ENCODE data around the gene IKZF2. TPM values are rescaled to one million over a fixed set of nuclear protein-coding genes. Genes with fewer than 3 reads are reported as not detected.

IKZF2 gene
- total RNA-seq, 1 donor from 2014 or later = 1.7 TPM

DNA sequence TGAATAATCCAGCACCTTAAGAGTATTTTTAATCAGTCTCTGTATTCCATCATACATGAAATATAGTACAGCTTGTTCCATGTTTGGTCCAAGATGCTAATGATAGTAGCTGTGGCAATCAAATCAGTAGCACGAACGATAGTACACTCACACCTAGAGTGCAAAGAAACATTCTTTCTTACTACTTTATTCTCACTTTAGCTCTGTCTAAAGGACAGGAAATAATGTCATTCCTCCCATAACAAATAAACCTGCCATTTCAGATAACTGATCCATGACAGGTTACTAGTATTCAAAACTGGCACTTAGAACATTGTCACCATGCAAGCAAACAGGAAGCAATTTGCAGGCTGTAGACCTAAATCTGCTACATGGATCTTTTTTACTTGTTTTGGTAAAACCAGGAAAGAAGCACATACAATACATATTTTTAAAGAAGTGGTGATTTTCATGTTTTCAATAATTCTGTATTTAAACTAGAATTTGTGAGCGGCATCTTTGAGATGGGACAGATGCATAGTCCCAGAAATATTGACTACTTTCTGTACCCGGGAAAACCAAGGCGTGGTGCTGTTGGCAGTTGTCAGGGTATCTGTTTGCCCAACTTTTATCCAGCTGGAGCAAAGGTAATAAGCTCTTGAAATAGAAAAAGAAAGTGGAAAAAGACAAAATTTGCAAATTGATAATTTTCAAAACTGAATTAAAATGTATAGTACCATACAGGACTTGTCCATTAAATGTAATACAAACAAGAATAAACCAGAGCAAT, 49.5 kb downstream of the IKZF2 start:
- Mint-ChIP-seq H3K27ac (no peak overlapping the region), H3K4me3 (no peak overlapping the region), H3K36me3 (ENCODE audit: low read depth) (no peaks in the 10 kb centered on the region), H3K9me3 (no peaks in the 10 kb centered on the region), H3K4me1 (no peaks in the 10 kb centered on the region), H3K27me3 (peaks cover 2% of the 10 kb centered on the region)
- intact Hi-C loops (cut with micrococcal nuclease) = no loop called here
- no peak for DNase-seq

DNA sequence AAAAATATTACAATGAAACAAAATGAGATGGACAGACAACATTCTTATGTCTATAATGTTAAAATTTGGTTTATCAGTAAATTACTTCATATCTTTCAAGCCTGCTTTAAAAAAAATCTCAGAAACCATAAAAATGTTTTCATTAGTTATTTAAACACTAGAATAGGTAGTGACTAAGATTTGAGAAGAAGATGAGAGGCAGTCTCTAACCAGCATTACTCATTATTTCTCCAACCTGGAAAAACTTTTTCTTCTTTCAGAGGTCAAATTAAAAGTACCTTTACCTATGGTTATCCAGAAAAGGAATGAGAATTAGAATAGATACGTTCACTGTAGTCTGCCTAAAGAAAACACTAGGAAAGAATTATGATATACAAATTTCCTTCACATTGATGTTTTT, 50.3 kb downstream of the IKZF2 start:
- Mint-ChIP-seq H3K4me1 (no peaks in the 10 kb centered on the region), H3K27ac (no peak overlapping the region), H3K9me3 (no peaks in the 10 kb centered on the region), H3K36me3 (ENCODE audit: low read depth) (no peaks in the 10 kb centered on the region), H3K4me3 (no peak overlapping the region), H3K27me3 (peaks cover 2% of the 10 kb centered on the region)
- no peak for DNase-seq
- intact Hi-C loops (cut with micrococcal nuclease) = no loop called here

DNA sequence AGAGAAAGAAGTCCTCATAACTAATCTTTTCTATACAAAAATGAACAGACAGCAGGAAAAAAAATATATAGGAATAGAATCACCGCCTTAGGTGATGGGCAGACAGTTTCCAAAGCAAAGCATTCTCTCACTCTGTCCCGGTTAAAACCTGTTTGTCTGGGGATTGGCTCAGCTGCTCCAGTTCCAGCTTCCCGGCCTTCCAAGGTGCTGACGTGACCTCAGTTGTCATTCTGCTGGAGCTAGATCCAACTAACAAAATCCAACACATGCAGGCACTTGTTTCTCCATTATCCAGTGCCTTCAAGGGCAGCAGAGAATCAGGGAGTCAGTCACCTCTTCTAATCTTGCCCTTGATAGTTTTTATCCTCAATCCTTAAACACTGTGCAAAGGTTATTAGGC, 52.8 kb downstream of the IKZF2 start:
- Mint-ChIP-seq H3K27me3 (no peaks in the 10 kb centered on the region), H3K36me3 (ENCODE audit: low read depth) (no peaks in the 10 kb centered on the region), H3K9me3 (no peaks in the 10 kb centered on the region), H3K4me1 (no peaks in the 10 kb centered on the region), H3K4me3 (no peak overlapping the region), H3K27ac (no peak overlapping the region)
- DNase-seq = no peak
- intact Hi-C loops (cut with micrococcal nuclease) = no loop called here

DNA sequence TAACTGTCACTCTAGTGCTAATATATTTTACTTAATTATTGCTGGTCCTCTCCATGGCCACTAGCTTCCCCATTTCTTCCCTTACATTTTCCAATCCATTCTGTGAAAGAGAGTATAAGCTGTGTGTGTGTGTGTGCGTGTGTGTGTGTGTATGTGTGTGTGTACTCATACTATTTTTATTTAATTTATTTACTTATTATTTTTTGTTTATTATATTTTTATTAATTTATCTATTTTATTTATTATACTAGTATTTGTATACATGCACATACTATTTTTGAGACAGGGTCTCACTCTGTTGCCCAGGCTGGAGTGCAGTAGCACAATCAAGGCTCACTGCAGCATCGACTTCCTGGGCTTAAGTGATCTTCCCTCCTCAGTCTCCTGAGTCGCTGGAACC, 59.6 kb downstream of the IKZF2 start:
- intact Hi-C loops (cut with micrococcal nuclease) = no loop called here
- Mint-ChIP-seq H3K4me1 (no peaks in the 10 kb centered on the region), H3K9me3 (no peaks in the 10 kb centered on the region), H3K27me3 (no peaks in the 10 kb centered on the region), H3K4me3 (no peak overlapping the region), H3K27ac (no peak overlapping the region), H3K36me3 (ENCODE audit: low read depth) (no peaks in the 10 kb centered on the region)
- DNase-seq = no peak

DNA sequence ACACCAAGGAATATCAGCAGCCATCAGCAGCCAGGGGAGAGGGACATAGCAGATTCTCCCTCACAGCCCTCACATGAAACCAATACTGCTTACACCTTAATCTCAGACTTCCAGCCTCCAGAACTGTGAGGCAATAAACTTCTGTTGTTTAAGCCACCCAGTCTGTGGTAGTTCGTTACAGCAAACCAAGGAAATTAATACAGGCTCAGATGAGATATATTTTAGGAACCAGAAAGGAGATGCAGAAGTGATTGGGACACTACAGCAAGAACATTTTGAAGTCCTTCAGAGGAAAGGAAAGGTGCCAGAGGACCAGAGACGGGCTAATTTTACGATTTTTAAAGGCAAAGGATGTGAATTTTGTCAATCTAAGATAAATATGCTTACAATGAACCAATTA, 60.6 kb downstream of the IKZF2 start:
- Mint-ChIP-seq H3K27ac (no peak overlapping the region), H3K4me3 (no peak overlapping the region), H3K4me1 (no peaks in the 10 kb centered on the region), H3K27me3 (no peaks in the 10 kb centered on the region), H3K36me3 (ENCODE audit: low read depth) (no peaks in the 10 kb centered on the region), H3K9me3 (no peaks in the 10 kb centered on the region)
- intact Hi-C loops (cut with micrococcal nuclease) = no loop called here
- no peak for DNase-seq

DNA sequence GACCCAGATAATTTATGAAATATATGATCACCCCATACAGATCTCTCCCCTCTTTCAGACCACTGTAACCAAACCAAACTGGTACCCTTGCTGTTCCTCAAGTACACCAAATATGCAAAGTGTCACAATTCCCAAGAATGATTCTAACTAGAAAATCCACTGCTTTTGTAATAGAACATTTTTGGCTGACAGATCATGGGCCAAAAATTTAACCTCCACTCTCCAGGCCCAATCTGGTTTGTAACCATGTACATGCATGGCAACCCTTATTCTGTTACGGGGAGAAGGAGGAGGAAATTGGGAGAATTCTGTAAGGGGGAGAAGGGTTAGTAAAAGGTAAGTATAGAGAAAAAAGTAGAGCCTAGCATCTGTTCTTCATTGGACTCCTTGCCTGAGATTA, 62.0 kb downstream of the IKZF2 start:
- intact Hi-C loops (cut with micrococcal nuclease) = no loop called here
- no peaks in the 10 kb centered on the region for H3K36me3 Mint-ChIP-seq (ENCODE audit: low read depth)
- no peak overlapping the region for H3K27ac Mint-ChIP-seq
- no peak for DNase-seq
- no peaks in the 10 kb centered on the region for H3K27me3 Mint-ChIP-seq
- no peak overlapping the region for H3K4me3 Mint-ChIP-seq
- H3K9me3 Mint-ChIP-seq = no peaks in the 10 kb centered on the region
- no peaks in the 10 kb centered on the region for H3K4me1 Mint-ChIP-seq

DNA sequence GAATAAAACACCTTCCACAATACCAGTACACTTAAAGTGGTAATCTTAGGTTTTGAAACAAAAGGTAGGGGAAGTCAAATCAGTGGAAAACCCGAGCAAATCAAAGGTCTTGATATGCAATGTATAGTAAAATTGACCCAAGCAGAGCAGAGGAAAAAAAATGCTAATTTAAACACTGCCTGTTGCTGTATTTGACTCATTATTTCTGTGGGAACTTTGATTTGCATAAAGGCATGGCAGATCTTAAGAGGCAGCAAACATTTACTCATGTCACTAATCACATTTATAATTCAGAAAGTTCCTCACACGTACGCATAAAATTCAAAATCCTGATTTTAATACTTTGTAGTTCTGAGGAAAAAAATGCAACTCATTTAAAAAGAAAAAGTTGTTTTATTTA, 64.4 kb downstream of the IKZF2 start:
- DNase-seq = no peak
- Mint-ChIP-seq H3K4me3 (no peak overlapping the region), H3K27me3 (no peaks in the 10 kb centered on the region), H3K4me1 (no peaks in the 10 kb centered on the region), H3K27ac (no peak overlapping the region), H3K9me3 (no peaks in the 10 kb centered on the region), H3K36me3 (ENCODE audit: low read depth) (no peaks in the 10 kb centered on the region)
- intact Hi-C loops (cut with micrococcal nuclease) = no loop called here

DNA sequence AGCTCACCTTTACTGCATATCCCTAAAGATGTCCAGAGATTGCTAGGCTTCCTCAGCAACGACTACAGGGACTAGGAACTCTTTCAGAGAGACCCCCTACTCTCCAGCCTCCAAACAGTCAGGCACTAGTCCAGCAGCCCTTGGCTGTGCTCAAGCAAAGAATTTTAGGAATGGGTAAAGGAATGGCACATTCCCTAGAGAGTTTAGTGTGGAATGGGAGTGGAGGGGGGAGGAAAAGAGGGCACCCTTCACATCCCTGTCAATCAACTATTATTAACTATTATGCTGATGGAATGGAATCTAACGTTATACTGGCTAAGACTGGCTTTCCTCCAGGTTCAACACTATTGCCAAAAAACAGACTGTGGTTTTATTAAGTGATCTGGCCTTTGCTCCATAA, 64.8 kb downstream of the IKZF2 start:
- no peak for DNase-seq
- Mint-ChIP-seq H3K27me3 (no peaks in the 10 kb centered on the region), H3K4me1 (no peaks in the 10 kb centered on the region), H3K36me3 (ENCODE audit: low read depth) (no peaks in the 10 kb centered on the region), H3K4me3 (no peak overlapping the region), H3K9me3 (no peaks in the 10 kb centered on the region), H3K27ac (no peak overlapping the region)
- intact Hi-C loops (cut with micrococcal nuclease) = no loop called here

DNA sequence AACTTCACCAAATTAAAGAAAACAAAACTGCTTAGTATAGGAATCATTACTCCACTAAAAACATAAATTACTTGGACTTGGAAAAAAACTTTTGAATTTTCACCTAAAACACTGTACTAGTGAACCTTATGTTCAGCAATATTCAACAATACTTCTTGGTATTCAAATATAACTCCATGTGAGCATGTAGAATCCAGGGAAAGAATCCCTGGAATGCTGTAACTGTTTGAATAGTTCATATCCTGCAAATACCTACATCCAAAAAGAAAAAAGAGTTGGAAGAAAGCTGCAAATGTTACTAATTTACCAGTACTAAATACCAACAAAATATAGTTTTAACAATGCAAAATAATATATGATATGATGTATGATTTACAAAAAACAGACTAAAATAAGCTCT, 65.4 kb downstream of the IKZF2 start:
- no peaks in the 10 kb centered on the region for H3K27me3 Mint-ChIP-seq
- H3K4me1 Mint-ChIP-seq = no peaks in the 10 kb centered on the region
- no peak overlapping the region for H3K4me3 Mint-ChIP-seq
- H3K36me3 Mint-ChIP-seq (ENCODE audit: low read depth) = no peaks in the 10 kb centered on the region
- DNase-seq = no peak
- no peak overlapping the region for H3K27ac Mint-ChIP-seq
- H3K9me3 Mint-ChIP-seq = no peaks in the 10 kb centered on the region
- intact Hi-C loops (cut with micrococcal nuclease) = no loop called here

DNA sequence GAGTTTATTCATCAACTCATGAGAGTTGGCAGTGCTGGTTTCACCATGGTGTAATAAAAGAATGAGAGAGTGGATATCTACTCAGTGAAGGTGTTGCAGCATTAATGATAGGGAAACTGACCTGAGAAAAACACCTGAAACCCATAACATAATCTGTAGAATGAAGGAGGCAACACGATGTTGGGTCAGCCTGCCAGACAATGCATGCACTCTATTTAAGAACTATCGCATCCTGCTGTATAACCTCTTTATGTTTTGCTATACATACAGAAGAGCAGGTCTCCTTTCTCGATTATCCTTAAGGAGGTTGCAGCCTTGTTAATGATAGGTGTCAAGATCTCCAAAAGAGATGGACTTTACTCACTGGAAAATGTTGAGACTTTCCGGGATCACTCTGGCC, 65.9 kb downstream of the IKZF2 start:
- no peak overlapping the region for H3K4me3 Mint-ChIP-seq
- H3K27ac Mint-ChIP-seq = no peak overlapping the region
- no peak for DNase-seq
- H3K27me3 Mint-ChIP-seq = no peaks in the 10 kb centered on the region
- no peaks in the 10 kb centered on the region for H3K36me3 Mint-ChIP-seq (ENCODE audit: low read depth)
- intact Hi-C loops (cut with micrococcal nuclease) = no loop called here
- no peaks in the 10 kb centered on the region for H3K4me1 Mint-ChIP-seq
- no peaks in the 10 kb centered on the region for H3K9me3 Mint-ChIP-seq

DNA sequence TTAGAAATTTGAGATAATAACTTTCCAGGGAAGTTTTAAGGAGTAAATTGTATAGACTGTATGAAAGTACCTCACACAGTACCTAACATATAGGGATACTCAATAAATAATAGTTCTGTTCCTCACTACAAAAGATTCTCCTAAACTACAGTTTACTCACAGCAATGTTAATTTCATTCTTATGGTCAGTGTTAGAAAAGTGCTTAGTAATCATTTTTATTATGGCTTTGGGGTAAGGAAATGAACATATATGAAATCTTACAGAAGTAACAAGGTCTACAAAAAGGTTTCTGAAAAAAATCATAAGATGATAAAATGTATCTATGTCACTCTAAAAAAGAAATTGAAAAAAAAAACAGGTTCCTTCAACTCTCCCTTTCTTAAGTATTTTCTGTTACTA, 67.2 kb downstream of the IKZF2 start:
- Mint-ChIP-seq H3K36me3 (ENCODE audit: low read depth) (no peaks in the 10 kb centered on the region), H3K9me3 (no peaks in the 10 kb centered on the region), H3K27me3 (no peaks in the 10 kb centered on the region), H3K4me1 (no peaks in the 10 kb centered on the region), H3K27ac (no peak overlapping the region), H3K4me3 (no peak overlapping the region)
- intact Hi-C loops (cut with micrococcal nuclease) = no loop called here
- DNase-seq = no peak

DNA sequence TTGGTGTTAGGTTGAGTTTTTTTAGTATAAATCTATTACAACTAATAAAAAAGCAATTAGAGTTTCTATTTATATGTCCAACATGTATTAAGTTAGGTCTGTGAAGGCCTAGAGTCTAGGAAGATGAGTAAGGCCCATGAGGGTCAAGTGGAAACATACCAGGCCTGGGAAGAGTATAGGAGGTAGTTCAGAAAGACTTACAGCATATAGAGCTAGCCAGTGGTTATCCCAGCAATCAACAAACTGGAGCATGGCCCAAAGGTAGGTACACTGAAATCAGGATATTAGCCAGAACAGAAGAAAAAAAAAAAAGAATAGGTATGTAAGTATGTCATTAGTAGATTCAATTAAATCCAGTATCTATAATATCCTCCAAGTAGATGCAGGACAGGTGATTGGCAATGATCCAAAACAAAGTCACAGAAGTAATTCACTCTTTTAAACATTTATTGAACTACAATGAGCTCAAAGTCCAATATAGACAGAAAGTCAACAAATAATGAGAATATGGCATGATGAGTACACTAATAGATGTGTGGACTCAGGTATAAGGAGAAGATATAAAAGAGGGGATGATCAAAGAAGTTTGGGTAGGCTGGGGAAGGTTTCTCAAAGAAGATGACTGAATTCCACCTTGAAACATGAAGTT, 70.3 kb downstream of the IKZF2 start:
- Mint-ChIP-seq H3K36me3 (ENCODE audit: low read depth) (no peaks in the 10 kb centered on the region), H3K4me1 (no peaks in the 10 kb centered on the region), H3K27ac (no peak overlapping the region)

DNA sequence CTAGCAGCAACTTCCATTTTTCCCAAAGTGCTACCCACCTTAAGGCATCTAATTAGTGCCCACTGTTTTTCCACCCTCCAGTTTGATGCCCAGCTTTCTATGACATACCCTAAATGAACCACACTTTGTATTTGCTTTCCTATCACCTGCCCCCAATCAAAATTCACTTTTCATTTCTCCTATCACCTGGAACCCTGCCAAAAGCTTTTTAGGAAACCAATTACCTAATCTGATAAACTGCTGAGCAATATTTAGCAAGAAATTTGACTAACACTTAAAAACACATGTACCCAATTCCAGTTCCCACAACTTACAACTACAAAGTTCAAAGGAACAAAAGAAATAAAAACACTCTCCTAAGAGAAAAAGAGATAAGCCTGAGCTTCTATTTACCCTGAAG, 71.7 kb downstream of the IKZF2 start:
- Mint-ChIP-seq H3K4me3 (no peak overlapping the region), H3K27me3 (no peaks in the 10 kb centered on the region), H3K36me3 (ENCODE audit: low read depth) (no peaks in the 10 kb centered on the region), H3K9me3 (no peaks in the 10 kb centered on the region), H3K27ac (no peak overlapping the region), H3K4me1 (no peaks in the 10 kb centered on the region)
- intact Hi-C loops (cut with micrococcal nuclease) = no loop called here
- no peak for DNase-seq

More for the DNA sequence above, 70.3 kb downstream of the IKZF2 start:
- Mint-ChIP-seq H3K4me3 (no peak overlapping the region), H3K9me3 (no peaks in the 10 kb centered on the region), H3K27me3 (no peaks in the 10 kb centered on the region)
- intact Hi-C loops (cut with micrococcal nuclease) = no loop called here
- no peak for DNase-seq

DNA sequence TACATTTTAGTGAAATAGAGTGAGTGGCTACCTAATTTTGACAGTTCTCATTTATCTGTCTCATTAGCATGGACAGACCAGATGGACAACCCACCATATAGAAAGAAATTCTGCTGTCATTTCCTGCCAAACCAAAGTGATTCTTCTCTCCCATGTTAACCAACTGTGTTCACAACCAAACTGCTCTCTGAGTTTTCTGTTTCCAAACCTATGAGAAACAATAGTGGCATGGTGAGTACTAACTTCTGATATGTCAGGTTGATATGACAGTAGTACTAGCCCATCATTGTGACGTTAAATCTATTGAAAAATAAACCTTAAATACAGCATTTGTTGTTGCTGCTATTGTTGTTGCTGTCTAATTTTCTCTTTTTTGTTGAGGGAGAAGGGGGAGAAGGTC, 72.7 kb downstream of the IKZF2 start:
- H3K4me3 Mint-ChIP-seq = no peak overlapping the region
- H3K27me3 Mint-ChIP-seq = no peaks in the 10 kb centered on the region
- intact Hi-C loops (cut with micrococcal nuclease) = no loop called here
- H3K36me3 Mint-ChIP-seq (ENCODE audit: low read depth) = no peaks in the 10 kb centered on the region
- no peak overlapping the region for H3K27ac Mint-ChIP-seq
- no peaks in the 10 kb centered on the region for H3K4me1 Mint-ChIP-seq
- DNase-seq = no peak
- H3K9me3 Mint-ChIP-seq = no peaks in the 10 kb centered on the region

DNA sequence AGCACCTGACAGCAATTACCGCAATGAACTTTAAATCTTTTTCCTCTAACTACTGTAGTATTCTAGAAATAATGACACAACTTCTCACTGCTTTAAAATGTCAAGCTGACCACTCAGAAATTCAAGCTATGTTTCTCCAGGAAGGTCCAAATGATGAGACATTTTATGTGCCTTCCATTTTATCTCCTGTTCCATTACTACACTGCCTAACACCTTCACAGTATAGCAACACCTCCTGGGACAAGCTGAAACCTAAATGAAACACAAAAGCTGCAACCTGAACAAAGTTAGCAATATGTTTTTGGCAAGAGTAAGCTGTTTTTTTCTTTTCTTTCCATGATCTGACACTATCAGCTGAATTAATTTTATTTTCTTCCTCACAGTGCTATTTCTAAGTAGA, 81.9 kb downstream of the IKZF2 start:
- Mint-ChIP-seq H3K36me3 (ENCODE audit: low read depth) (no peaks in the 10 kb centered on the region), H3K27ac (no peak overlapping the region), H3K27me3 (peaks cover 4% of the 10 kb centered on the region), H3K9me3 (no peaks in the 10 kb centered on the region), H3K4me3 (no peak overlapping the region), H3K4me1 (no peaks in the 10 kb centered on the region)
- DNase-seq = no peak
- intact Hi-C loops (cut with micrococcal nuclease) = no loop called here

Measured in activated CD4-positive, alpha-beta T cell treated with anti-CD3 and anti-CD28 coated beads, Interleukin-2, amount 10 ng/mL, durations not matched to agents 24 days and 14 days (primary cell).